ENCODE results near the gene FBXL4. TPM values are rescaled to one million over a fixed set of nuclear protein-coding genes. Genes with fewer than 3 reads are reported as not detected.

Gene FBXL4
- total and polyA plus RNA-seq, 2 of the 8 experiments (the other 6 are each of a cell fraction or from before 2014, with no cell fraction given): 6.9 to 13.8 TPM

DNA sequence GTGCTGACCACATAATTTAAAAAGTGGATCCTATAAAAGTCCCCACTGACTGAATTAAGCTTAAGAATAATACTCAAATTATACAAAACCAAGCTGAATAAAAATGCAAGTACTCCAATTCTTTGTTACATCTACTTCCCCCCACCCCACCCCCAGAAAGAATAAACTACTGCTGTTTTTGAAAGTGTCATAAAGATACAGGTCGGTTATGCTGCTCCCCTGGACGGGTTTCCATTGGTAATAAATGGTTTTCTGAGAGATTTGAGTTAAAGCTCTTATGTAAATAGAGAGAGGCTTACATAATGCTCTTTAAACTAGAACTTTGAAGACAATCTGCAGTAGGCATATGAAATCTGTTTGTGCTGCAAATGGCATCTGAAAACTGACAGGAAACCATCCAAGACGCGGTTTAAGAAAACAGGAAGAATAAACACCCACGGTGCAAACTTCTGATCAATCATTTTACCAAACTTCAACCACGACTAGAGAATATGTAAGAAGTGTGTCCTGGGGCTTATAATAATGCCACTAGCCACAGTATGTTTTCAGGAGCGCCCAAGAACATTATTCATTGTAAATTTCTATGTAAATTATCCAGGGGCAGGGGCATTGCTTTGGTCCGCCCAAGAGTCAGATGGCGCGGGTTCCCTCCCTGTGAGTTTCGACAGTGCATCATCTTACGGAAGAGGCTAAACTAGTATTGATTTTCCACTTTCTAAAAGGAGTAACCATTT is 124.2 kb downstream of the FBXL4 start:
- Histone ChIP-seq H4K91ac (replicated peaks; ENCODE audit: insufficient read length, low read length) (no peak overlapping the region), H3K79me2 (ENCODE audit: control insufficient read depth in 1 of 2, insufficient read depth in 2 of 2, low read length in 2 of 2) (no peaks in the 10 kb centered on the region), H2BK15ac (ENCODE audit: low read length) (no peak overlapping the region), H3K27me3 (replicated peaks in 1 of 4; ENCODE audit: control insufficient read depth in 3 of 4, extremely low read depth in 1 of 4, insufficient read depth in 3 of 4, low read length in 3 of 4) (peaks cover 29 to 64% (median 48%) of the 10 kb centered on the region in 4 experiments), H3K18ac (ENCODE audit: extremely low read depth, low read length) (no peak overlapping the region), H3K56ac (replicated peaks; ENCODE audit: insufficient read length, low read depth, low read length) (no peak overlapping the region), H3K4me2 (ENCODE audit: insufficient read depth in 1 of 2, low read depth in 2 of 2, low read length in 2 of 2) (peak overlapping the region; percentile 92 to 93), H3K4me3 (ENCODE audit: extremely low read depth in 1 of 4, insufficient read depth in 2 of 4, low read depth in 3 of 4, low read length in 4 of 4) (peak overlapping the region; percentile 63 to 76 (median 70); a peak in 7 of 8 replicates), H3K4ac (replicated peaks; ENCODE audit: insufficient read length, low read depth, low read length) (no peak overlapping the region), H4K5ac (ENCODE audit: insufficient read length, low read depth, low read length) (no peak overlapping the region), H3K4me1 (replicated peaks in 1 of 4; ENCODE audit: control insufficient read depth in 3 of 4, insufficient read depth in 4 of 4, low read length in 3 of 4) (peaks cover 2 to 10% (median 6%) of the 10 kb centered on the region in 4 experiments), H3K36me3 (ENCODE audit: control insufficient read depth in 2 of 4, insufficient read depth in 4 of 4, low read length in 3 of 4) (no peaks in the 10 kb centered on the region), H3K9me3 (ENCODE audit: insufficient read depth in 2 of 2, low read depth in 1 of 2, low read length in 1 of 2) (no peaks in the 10 kb centered on the region), H2BK120ac (replicated peaks; ENCODE audit: low read depth, low read length) (no peak overlapping the region), H4K8ac (ENCODE audit: extremely low read depth, insufficient read depth, low read length) (no peak overlapping the region), H3K23ac (ENCODE audit: insufficient read length) (no peak overlapping the region), H3K79me1 (ENCODE audit: low read depth, low read length) (no peaks in the 10 kb centered on the region), H2AK5ac (ENCODE audit: low read depth, low read length) (no peak overlapping the region), H2BK20ac (ENCODE audit: low read length) (no peak overlapping the region), H3K27ac (ENCODE audit: low read depth, low read length) (no peak overlapping the region), H2BK12ac (ENCODE audit: low read depth, low read length) (no peak overlapping the region), H2BK5ac (ENCODE audit: low read depth, low read length) (no peak overlapping the region), H4K20me1 (replicated peaks in 1 of 2; ENCODE audit: control insufficient read depth in 1 of 2, insufficient read depth in 2 of 2, low read length in 2 of 2) (peaks cover 0 to 7% of the 10 kb centered on the region in 2 experiments), H3K14ac (ENCODE audit: insufficient read length) (no peak overlapping the region), H2AFZ (ENCODE audit: low read length) (peak overlapping the region; percentile 36), H3K23me2 (ENCODE audit: low read depth, low read length) (peaks cover 14% of the 10 kb centered on the region), H3K9ac (replicated peaks in 1 of 4; ENCODE audit: extremely low read depth in 1 of 4, low read depth in 3 of 4, low read length in 3 of 4) (no peak overlapping the region)
- WGBS, 2 experiments (ENCODE audit: extremely low coverage in 1 of 2, insufficient coverage in 1 of 2, insufficient read length in 1 of 2, insufficient replicate concordance in 2 of 2, low coverage in 1 of 2, low lambda C conversion rate in 2 of 2, missing lambda C conversion rate in 1 of 2): 4% methylated on average over 12 of the region's 12 CpGs; no CpG with 5 or more reads in 1 of the 2 experiments
- no peak for TF ChIP-seq CBX8 (IDR thresholded peaks at IDR 0.05; ENCODE audit: borderline replicate concordance, low read depth, low read length)
- POLR2A ChIA-PET (ENCODE audit: partially characterized antibody): no interaction called here
- DNase-seq (ENCODE audit: low read depth in 1 of 2, low spot score in 2 of 2): no peak
- no peak for FAIRE-seq
- CTCF ChIA-PET (ENCODE audit: partially characterized antibody): interaction anchor here (0.7 to 1.3 kb wide), 6 partner anchors 8 to 63 kb away, joined by 3 to 5 read pairs (median 4); partner anchors contain the start of gene POU3F2

Data from H1 (cell line).